SK-N-SH (cell line): ENCODE data around the gene MAP4K4. TPM values are rescaled to one million over a fixed set of nuclear protein-coding genes. Genes with fewer than 3 reads are reported as not detected.

Experiments used
- CTCF ChIA-PET: fragments of 300-600, 350-600 bp; formaldehyde crosslinking; extraction: SDS; loops from one replicate; lab custom pipeline; 2021; lab: Yijun Ruan, JAX
- POLR2A ChIA-PET: fragments of 350-600 bp; sonication (Branson Sonifier 250); formaldehyde crosslinking; extraction: SDS; loops from one replicate; lab custom pipeline; 2020; ENCODE audit warnings: antibody characterized with exemption, inconsistent platforms; lab: Yijun Ruan, JAX
- DNase-seq: peaks from one replicate; pipeline ENCODE4 v3.0.0; 2012
- H2AFZ ChIP-seq: fragments of 200-600 bp; sonication (generic); 2 replicates; pipeline ENCODE4 v1.8.1; 2016; ENCODE audit warnings: antibody characterized with exemption, mild to moderate bottlenecking, low read depth
- H3F3A ChIP-seq: fragments of 200-600 bp; sonication (generic); replicated peaks from 2 replicates; pipeline ENCODE3; 2016; ENCODE audit warnings: antibody characterized with exemption, mild to moderate bottlenecking; ENCODE audit not compliant: insufficient read depth
- H3K27ac ChIP-seq, 2 experiments: fragments of 200-500 bp in 1 of 2; fragments of 200-600 bp in 1 of 2; sonication (Bioruptor generic) in 1 of 2; sonication (generic), shearing (Covaris generic) in 1 of 2; 2 replicates each; pipeline versions ENCODE4 v1.5.1 to v1.6.1; 2014 to 2016; ENCODE audit warnings: low read depth in 2 of 2, inconsistent platforms in 1 of 2, low read length in 1 of 2, mild to moderate bottlenecking in 1 of 2, mixed read lengths in 1 of 2
- H3K27me3 ChIP-seq: fragments of 200-600 bp; sonication (generic), shearing (Covaris generic); 2 replicates; pipeline ENCODE4 v1.6.1; 2016; ENCODE audit warnings: mixed run types; ENCODE audit not compliant: insufficient read depth
- H3K36me3 ChIP-seq, 2 experiments: fragments of 200-500 bp in 1 of 2; fragments of 200-600 bp in 1 of 2; sonication (Bioruptor generic) in 1 of 2; sonication (generic) in 1 of 2; replicated peaks in 1 of 2; 2 replicates each; pipeline versions ENCODE3 to v1.5.1; 2014 to 2016; ENCODE audit warnings: low read length in 1 of 2, mild to moderate bottlenecking in 1 of 2; ENCODE audit not compliant: insufficient read depth in 2 of 2, control insufficient read depth in 1 of 2
- H3K4me1 ChIP-seq, 2 experiments: fragments of 200-500 bp in 1 of 2; fragments of 200-600 bp in 1 of 2; sonication (Bioruptor generic) in 1 of 2; sonication (generic), shearing (Covaris generic) in 1 of 2; 2 replicates each; pipeline versions ENCODE4 v1.5.1 to v1.6.1; 2014 to 2016; ENCODE audit warnings: low read depth in 1 of 2, low read length in 1 of 2, mixed run types in 1 of 2; ENCODE audit not compliant: insufficient read depth in 2 of 2, control insufficient read depth in 1 of 2
- H3K4me2 ChIP-seq: fragments of 200-600 bp; sonication (generic), shearing (Covaris generic); 2 replicates; pipeline ENCODE4 v1.6.1; 2017; ENCODE audit warnings: mixed run types
- H3K4me3 ChIP-seq, 2 experiments: fragments of 200-500 bp in 1 of 2; fragments of 200-600 bp in 1 of 2; sonication (Bioruptor generic) in 1 of 2; sonication (generic), shearing (Covaris generic) in 1 of 2; 2 replicates each; pipeline versions ENCODE4 v1.5.1 to v1.8.1; 2014 to 2016; ENCODE audit warnings: low read depth in 2 of 2, inconsistent platforms in 1 of 2, low read length in 1 of 2, mild to moderate bottlenecking in 1 of 2, mixed read lengths in 1 of 2, moderate library complexity in 1 of 2
- H3K79me2 ChIP-seq: fragments of 200-600 bp; sonication (generic); 2 replicates; pipeline ENCODE4 v1.8.1; 2017; ENCODE audit warnings: mild to moderate bottlenecking; ENCODE audit not compliant: insufficient read depth
- H3K9ac ChIP-seq: fragments of 200-600 bp; sonication (generic); 2 replicates; pipeline ENCODE4 v1.6.1; 2017; ENCODE audit warnings: mixed run types
- H3K9me2 ChIP-seq: fragments of 200-600 bp; sonication (generic); 2 replicates; pipeline ENCODE4 v1.6.1; 2017; ENCODE audit warnings: mixed run types
- H3K9me3 ChIP-seq: fragments of 200-600 bp; sonication (generic); 2 replicates; pipeline ENCODE4 v1.6.1; 2017; ENCODE audit warnings: mixed run types, mild to moderate bottlenecking, moderate library complexity
- H4K20me1 ChIP-seq: fragments of 200-600 bp; sonication (generic); 2 replicates; pipeline ENCODE4 v1.6.1; 2017; ENCODE audit warnings: mild to moderate bottlenecking, mixed run types; ENCODE audit not compliant: insufficient read depth
- ELF1 ChIP-seq: IDR thresholded peaks from 2 replicates; pipeline ENCODE4 v1.4.0; 2012
- EP300 ChIP-seq, 2 experiments: IDR thresholded peaks; 2 replicates each; pipeline versions ENCODE4 v1.4.0 to v1.6.1; 2012; ENCODE audit warnings: borderline replicate concordance in 1 of 2, low read depth in 1 of 2, low read length in 1 of 2
- FOXJ3 ChIP-seq: sonication (generic); formaldehyde crosslinking; IDR thresholded peaks from 2 replicates; pipeline ENCODE4 v1.5.1; 2020; ENCODE audit warnings: mild to moderate bottlenecking, missing genetic modification reagents
- FOXM1 ChIP-seq: IDR thresholded peaks from 2 replicates; pipeline ENCODE4 v1.4.0; 2012; ENCODE audit warnings: low read depth, mild to moderate bottlenecking
- GABPA ChIP-seq: IDR thresholded peaks from 2 replicates; pipeline ENCODE4 v1.4.0; 2012; ENCODE audit warnings: low read depth, mild to moderate bottlenecking
- GATA2 ChIP-seq: sonication (generic); formaldehyde crosslinking; IDR thresholded peaks from 2 replicates; pipeline ENCODE4 v1.5.0; 2020; ENCODE audit warnings: mild to moderate bottlenecking, missing genetic modification reagents
- MXI1 ChIP-seq: IDR thresholded peaks from 2 replicates; pipeline ENCODE4 v1.6.1; 2012; ENCODE audit warnings: mild to moderate bottlenecking, low read depth, low read length, improper control_type of control experiment
- NFIC ChIP-seq: IDR thresholded peaks from 2 replicates; pipeline ENCODE4 v1.4.0; 2012; ENCODE audit warnings: borderline replicate concordance
- NRF1 ChIP-seq: IDR thresholded peaks from 2 replicates; pipeline ENCODE4 v1.6.1; 2012; ENCODE audit warnings: low read depth, mild to moderate bottlenecking, low read length
- POLR2AphosphoS5 ChIP-seq: IDR thresholded peaks from 2 replicates; pipeline ENCODE4 v1.6.1; 2012; ENCODE audit warnings: low read depth, low read length
- RCOR1 ChIP-seq: fragments of 150-350 bp; IDR thresholded peaks from 2 replicates; pipeline ENCODE4 v1.6.1; 2017; ENCODE audit warnings: antibody characterized with exemption, low read length
- RFX5 ChIP-seq: IDR thresholded peaks from 2 replicates; pipeline ENCODE4 v1.6.1; 2012; ENCODE audit warnings: mild to moderate bottlenecking, improper control_type of control experiment, low read length
- USF1 ChIP-seq: IDR thresholded peaks from 2 replicates; pipeline ENCODE4 v1.4.0; 2012; ENCODE audit warnings: low read depth, borderline replicate concordance
- YY1 ChIP-seq: IDR thresholded peaks from 2 replicates; pipeline ENCODE4 v1.4.0; 2012; ENCODE audit warnings: low read depth, mild to moderate bottlenecking
- ZBTB33 ChIP-seq: IDR thresholded peaks from 2 replicates; pipeline ENCODE4 v1.4.0; 2012; ENCODE audit warnings: low read depth, borderline replicate concordance
- WGBS: methylation state at CpG from one replicate; pipeline ENCODE4 v1.1.6; 2017; ENCODE audit warnings: low lambda C conversion rate; 5-methylcytosine and 5-hydroxymethylcytosine counted together
- polyA plus RNA-seq, 3 experiments: library from polyadenylated mRNA; depleted of rRNA; stranded (reverse); fragments of >200 nt; gene quantifications; 2 replicates each; pipeline ENCODE4 v1.2.3, GENCODE V29; 2012
- TF ChIP-seq, protein P1 (sequence below): IDR thresholded peaks from 2 replicates; pipeline ENCODE4 v1.6.1; 2012; ENCODE audit warnings: mild to moderate bottlenecking, low read depth, low read length, moderate library complexity
- TF ChIP-seq, protein P2 (sequence below): fragments of 200-600 bp; sonication (generic); IDR thresholded peaks from 2 replicates; pipeline ENCODE4 v1.6.1; 2017; ENCODE audit warnings: antibody characterized with exemption, mild to moderate bottlenecking, moderate library complexity
- TF ChIP-seq, protein P3 (sequence below): IDR thresholded peaks from 2 replicates; pipeline ENCODE4; 2012
- TF ChIP-seq, protein P4 (sequence below): fragments of 150-350 bp; IDR thresholded peaks from 2 replicates; pipeline ENCODE4 v1.6.1; 2017; ENCODE audit warnings: antibody characterized with exemption, low read length, low read depth, borderline replicate concordance

MAP4K4 gene
- polyA plus RNA-seq, 1 of the 3 experiments (the other 2 are of a cell fraction): 72.9 TPM

DNA sequence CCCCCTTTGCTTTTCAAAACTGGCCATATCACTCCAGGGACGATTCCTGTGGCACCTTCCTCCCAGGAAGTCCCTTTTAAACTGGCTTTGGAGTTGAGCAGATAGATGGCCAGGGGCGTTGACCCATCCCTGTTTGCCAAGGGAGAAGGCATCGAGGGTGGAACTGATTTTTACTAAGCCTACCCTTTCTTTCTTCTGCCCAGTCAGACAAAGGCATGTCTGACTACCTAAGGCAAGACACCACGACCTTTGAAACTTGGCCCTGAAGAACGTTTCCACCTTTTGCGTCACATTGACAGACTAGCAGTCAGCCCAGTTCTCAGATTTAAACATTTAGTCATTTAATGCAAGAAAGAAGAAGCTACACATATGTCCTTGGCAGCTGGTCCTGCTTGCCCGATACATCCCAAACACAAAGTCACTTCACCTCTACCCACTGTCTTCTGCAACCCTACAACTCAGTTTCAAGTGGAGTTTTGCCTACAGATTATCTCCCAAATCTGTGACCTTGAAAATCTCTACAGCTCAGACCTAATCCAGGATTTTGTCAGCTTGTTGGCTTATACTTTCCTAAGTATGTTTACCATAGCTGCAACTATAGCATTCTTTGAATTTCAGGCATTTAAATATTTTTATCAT, 192.1 kb downstream of the MAP4K4 start:
- Histone ChIP-seq H3F3A (peaks cover 12% of the 10 kb centered on the region), H3K36me3 (peaks cover 82 to 86% of the 10 kb centered on the region in 2 experiments), H3K27me3 (no peaks in the 10 kb centered on the region), H3K27ac (no peak overlapping the region), H3K4me3 (no peak overlapping the region), H3K9me2 (no peaks in the 10 kb centered on the region), H3K9ac (no peak overlapping the region), H3K4me1 (no peaks in the 10 kb centered on the region; a peak in 1 of 4 replicates), H3K79me2 (peaks cover 2% of the 10 kb centered on the region), H3K9me3 (no peaks in the 10 kb centered on the region), H3K4me2 (no peak overlapping the region), H4K20me1 (peaks cover 1% of the 10 kb centered on the region; the same call in 1 of the 2 replicates), H2AFZ (no peak overlapping the region)
- no peak for DNase-seq
- 98% methylated on average over 7 of the region's 7 CpGs for WGBS
- CTCF ChIA-PET: no interaction called here
- no peak for TF ChIP-seq ELF1
- TF ChIP-seq, protein P1, sequence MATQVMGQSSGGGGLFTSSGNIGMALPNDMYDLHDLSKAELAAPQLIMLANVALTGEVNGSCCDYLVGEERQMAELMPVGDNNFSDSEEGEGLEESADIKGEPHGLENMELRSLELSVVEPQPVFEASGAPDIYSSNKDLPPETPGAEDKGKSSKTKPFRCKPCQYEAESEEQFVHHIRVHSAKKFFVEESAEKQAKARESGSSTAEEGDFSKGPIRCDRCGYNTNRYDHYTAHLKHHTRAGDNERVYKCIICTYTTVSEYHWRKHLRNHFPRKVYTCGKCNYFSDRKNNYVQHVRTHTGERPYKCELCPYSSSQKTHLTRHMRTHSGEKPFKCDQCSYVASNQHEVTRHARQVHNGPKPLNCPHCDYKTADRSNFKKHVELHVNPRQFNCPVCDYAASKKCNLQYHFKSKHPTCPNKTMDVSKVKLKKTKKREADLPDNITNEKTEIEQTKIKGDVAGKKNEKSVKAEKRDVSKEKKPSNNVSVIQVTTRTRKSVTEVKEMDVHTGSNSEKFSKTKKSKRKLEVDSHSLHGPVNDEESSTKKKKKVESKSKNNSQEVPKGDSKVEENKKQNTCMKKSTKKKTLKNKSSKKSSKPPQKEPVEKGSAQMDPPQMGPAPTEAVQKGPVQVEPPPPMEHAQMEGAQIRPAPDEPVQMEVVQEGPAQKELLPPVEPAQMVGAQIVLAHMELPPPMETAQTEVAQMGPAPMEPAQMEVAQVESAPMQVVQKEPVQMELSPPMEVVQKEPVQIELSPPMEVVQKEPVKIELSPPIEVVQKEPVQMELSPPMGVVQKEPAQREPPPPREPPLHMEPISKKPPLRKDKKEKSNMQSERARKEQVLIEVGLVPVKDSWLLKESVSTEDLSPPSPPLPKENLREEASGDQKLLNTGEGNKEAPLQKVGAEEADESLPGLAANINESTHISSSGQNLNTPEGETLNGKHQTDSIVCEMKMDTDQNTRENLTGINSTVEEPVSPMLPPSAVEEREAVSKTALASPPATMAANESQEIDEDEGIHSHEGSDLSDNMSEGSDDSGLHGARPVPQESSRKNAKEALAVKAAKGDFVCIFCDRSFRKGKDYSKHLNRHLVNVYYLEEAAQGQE: no peak
- no peak for TF ChIP-seq NRF1
- no peak for TF ChIP-seq EP300 (IDR thresholded peaks at IDR 0.05; ENCODE audit: borderline replicate concordance in 1 of 2, low read depth in 1 of 2, low read length in 1 of 2)
- no peak for TF ChIP-seq NFIC
- no peak for TF ChIP-seq FOXJ3 (CRISPR knock-in tag)
- TF ChIP-seq, protein P2, sequence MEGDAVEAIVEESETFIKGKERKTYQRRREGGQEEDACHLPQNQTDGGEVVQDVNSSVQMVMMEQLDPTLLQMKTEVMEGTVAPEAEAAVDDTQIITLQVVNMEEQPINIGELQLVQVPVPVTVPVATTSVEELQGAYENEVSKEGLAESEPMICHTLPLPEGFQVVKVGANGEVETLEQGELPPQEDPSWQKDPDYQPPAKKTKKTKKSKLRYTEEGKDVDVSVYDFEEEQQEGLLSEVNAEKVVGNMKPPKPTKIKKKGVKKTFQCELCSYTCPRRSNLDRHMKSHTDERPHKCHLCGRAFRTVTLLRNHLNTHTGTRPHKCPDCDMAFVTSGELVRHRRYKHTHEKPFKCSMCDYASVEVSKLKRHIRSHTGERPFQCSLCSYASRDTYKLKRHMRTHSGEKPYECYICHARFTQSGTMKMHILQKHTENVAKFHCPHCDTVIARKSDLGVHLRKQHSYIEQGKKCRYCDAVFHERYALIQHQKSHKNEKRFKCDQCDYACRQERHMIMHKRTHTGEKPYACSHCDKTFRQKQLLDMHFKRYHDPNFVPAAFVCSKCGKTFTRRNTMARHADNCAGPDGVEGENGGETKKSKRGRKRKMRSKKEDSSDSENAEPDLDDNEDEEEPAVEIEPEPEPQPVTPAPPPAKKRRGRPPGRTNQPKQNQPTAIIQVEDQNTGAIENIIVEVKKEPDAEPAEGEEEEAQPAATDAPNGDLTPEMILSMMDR: no peak
- TF ChIP-seq USF1: no peak
- no peak for TF ChIP-seq POLR2AphosphoS5
- no peak for TF ChIP-seq FOXM1
- TF ChIP-seq GABPA: no peak
- no peak for TF ChIP-seq ZBTB33
- TF ChIP-seq MXI1: no peak
- TF ChIP-seq, protein P3, sequence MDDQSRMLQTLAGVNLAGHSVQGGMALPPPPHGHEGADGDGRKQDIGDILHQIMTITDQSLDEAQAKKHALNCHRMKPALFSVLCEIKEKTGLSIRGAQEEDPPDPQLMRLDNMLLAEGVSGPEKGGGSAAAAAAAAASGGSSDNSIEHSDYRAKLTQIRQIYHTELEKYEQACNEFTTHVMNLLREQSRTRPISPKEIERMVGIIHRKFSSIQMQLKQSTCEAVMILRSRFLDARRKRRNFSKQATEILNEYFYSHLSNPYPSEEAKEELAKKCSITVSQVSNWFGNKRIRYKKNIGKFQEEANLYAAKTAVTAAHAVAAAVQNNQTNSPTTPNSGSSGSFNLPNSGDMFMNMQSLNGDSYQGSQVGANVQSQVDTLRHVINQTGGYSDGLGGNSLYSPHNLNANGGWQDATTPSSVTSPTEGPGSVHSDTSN: no peak
- no peak for TF ChIP-seq RCOR1
- no peak for TF ChIP-seq GATA2 (CRISPR knock-in tag)
- TF ChIP-seq RFX5: no peak
- no peak for TF ChIP-seq YY1
- TF ChIP-seq, protein P4, sequence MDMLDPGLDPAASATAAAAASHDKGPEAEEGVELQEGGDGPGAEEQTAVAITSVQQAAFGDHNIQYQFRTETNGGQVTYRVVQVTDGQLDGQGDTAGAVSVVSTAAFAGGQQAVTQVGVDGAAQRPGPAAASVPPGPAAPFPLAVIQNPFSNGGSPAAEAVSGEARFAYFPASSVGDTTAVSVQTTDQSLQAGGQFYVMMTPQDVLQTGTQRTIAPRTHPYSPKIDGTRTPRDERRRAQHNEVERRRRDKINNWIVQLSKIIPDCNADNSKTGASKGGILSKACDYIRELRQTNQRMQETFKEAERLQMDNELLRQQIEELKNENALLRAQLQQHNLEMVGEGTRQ: no peak
- POLR2A ChIA-PET: no interaction called here
